Measurements from ENCODE around the gene BPGM.

DNA sequence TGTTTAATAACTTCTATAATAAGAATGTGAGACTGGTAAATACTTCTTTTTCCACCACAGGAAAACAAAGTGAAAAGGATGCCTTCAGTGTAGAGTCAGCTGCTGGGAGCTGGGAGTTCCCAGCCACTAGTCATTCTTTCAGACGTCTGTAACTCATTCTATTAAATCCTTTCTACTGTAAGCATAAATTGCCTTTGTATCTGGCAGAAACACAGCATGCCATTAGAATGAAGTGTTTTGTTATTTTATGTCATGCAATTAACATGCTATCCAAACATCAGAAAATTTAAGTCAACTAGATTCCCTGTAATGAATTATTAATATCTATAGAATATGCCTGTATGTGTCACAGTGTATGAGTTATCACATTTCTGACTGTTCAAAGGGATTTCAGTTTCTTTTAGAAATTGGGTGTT is 14.3 kb downstream of the BPGM start:
- TF ChIP-seq, protein P1, sequence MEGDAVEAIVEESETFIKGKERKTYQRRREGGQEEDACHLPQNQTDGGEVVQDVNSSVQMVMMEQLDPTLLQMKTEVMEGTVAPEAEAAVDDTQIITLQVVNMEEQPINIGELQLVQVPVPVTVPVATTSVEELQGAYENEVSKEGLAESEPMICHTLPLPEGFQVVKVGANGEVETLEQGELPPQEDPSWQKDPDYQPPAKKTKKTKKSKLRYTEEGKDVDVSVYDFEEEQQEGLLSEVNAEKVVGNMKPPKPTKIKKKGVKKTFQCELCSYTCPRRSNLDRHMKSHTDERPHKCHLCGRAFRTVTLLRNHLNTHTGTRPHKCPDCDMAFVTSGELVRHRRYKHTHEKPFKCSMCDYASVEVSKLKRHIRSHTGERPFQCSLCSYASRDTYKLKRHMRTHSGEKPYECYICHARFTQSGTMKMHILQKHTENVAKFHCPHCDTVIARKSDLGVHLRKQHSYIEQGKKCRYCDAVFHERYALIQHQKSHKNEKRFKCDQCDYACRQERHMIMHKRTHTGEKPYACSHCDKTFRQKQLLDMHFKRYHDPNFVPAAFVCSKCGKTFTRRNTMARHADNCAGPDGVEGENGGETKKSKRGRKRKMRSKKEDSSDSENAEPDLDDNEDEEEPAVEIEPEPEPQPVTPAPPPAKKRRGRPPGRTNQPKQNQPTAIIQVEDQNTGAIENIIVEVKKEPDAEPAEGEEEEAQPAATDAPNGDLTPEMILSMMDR (IDR thresholded peaks at IDR 0.05; ENCODE audit: low read depth, low read length, poor library complexity, severe bottlenecking) = no peak
- no peak for TF ChIP-seq EZH2phosphoT487 (IDR thresholded peaks at IDR 0.05; ENCODE audit: borderline replicate concordance, low read length)
